Liver (tissue), 9 donors: ENCODE results near the gene ARHGAP32. TPM values are rescaled to one million over a fixed set of nuclear protein-coding genes. Genes with fewer than 3 reads are reported as not detected.

Experiments used
- DNase-seq: peaks from one replicate; pipeline ENCODE4 v3.0.0-alpha.2; 2017; ENCODE audit warnings: low spot score
- H3K27ac ChIP-seq, 2 donors: one replicate each; pipeline ENCODE4 v1.7.0; 2013; ENCODE audit warnings: inconsistent platforms in 2 of 2, low read length in 2 of 2, control low read depth in 1 of 2, low read depth in 1 of 2, mild to moderate bottlenecking in 1 of 2
- H3K27me3 ChIP-seq, 4 donors: one replicate each; pipeline versions ENCODE4 v1.6.1 to v1.7.0; 2013; ENCODE audit warnings: low read length in 3 of 4, inconsistent platforms in 1 of 4, mild to moderate bottlenecking in 1 of 4, moderate library complexity in 1 of 4; ENCODE audit not compliant: control insufficient read depth in 4 of 4, insufficient read depth in 4 of 4
- H3K36me3 ChIP-seq, 4 donors: one replicate each; pipeline versions ENCODE4 v1.6.1 to v1.7.0; 2013; ENCODE audit warnings: low read length in 3 of 4, mild to moderate bottlenecking in 3 of 4, low read depth in 1 of 4, moderate library complexity in 1 of 4; ENCODE audit not compliant: control insufficient read depth in 4 of 4, insufficient read depth in 3 of 4
- H3K4me1 ChIP-seq, 4 donors: one replicate each; pipeline versions ENCODE4 v1.6.1 to v1.7.0; 2013; ENCODE audit warnings: low read length in 3 of 4, mild to moderate bottlenecking in 3 of 4, moderate library complexity in 1 of 4; ENCODE audit not compliant: control insufficient read depth in 4 of 4, insufficient read depth in 4 of 4
- H3K4me3 ChIP-seq, 3 donors: one replicate each; pipeline versions ENCODE4 v1.6.1 to v1.7.0; 2013; ENCODE audit warnings: low read length in 3 of 3, control low read depth in 1 of 3, low read depth in 1 of 3, mild to moderate bottlenecking in 1 of 3
- H3K9ac ChIP-seq, 2 donors: one replicate each; pipeline ENCODE4 v1.7.0; 2013; ENCODE audit warnings: low read length in 2 of 2, mild to moderate bottlenecking in 2 of 2, moderate library complexity in 2 of 2, control low read depth in 1 of 2, low read depth in 1 of 2
- H3K9me3 ChIP-seq, 4 donors: one replicate each; pipeline versions ENCODE4 v1.6.1 to v1.7.0; 2013; ENCODE audit warnings: low read length in 3 of 4; ENCODE audit not compliant: control insufficient read depth in 4 of 4
- ATF3 ChIP-seq: IDR thresholded peaks from 2 replicates; pipeline ENCODE4 v1.6.1; 2016; ENCODE audit warnings: antibody characterized with exemption
- CTCF ChIP-seq: fragments of 150-350 bp; IDR thresholded peaks from 2 replicates; pipeline ENCODE4 v1.5.1; 2017; ENCODE audit warnings: improper control_type of control experiment, low read depth, low read length; ENCODE audit not compliant: missing input control
- EGR1 ChIP-seq, 2 donors: IDR thresholded peaks; 2 replicates each; pipeline ENCODE4 v1.6.1; 2016 to 2018; ENCODE audit warnings: antibody characterized with exemption in 2 of 2, low read depth in 2 of 2
- FOXA1 ChIP-seq: IDR thresholded peaks from 2 replicates; pipeline ENCODE4 v1.6.1; 2016; ENCODE audit warnings: antibody characterized with exemption
- FOXA2 ChIP-seq: IDR thresholded peaks from 2 replicates; pipeline ENCODE4 v1.6.1; 2016; ENCODE audit warnings: antibody characterized with exemption
- GABPA ChIP-seq, 2 donors: IDR thresholded peaks in 1 of 2; conservative IDR thresholded peaks in 1 of 2; 2 replicates each; pipeline ENCODE4 v1.6.1; 2016; ENCODE audit warnings: antibody characterized with exemption in 2 of 2, mild to moderate bottlenecking in 1 of 2, moderate library complexity in 1 of 2
- HNF4A ChIP-seq, 2 donors: conservative IDR thresholded peaks; 2 replicates each; pipeline ENCODE4 v1.6.1; 2016; ENCODE audit warnings: antibody characterized with exemption in 2 of 2, mild to moderate bottlenecking in 2 of 2
- HNF4G ChIP-seq: IDR thresholded peaks from 2 replicates; pipeline ENCODE4 v1.6.1; 2016; ENCODE audit warnings: antibody characterized with exemption
- JUND ChIP-seq, 2 donors: IDR thresholded peaks; 2 replicates each; pipeline ENCODE4 v1.6.1; 2016; ENCODE audit warnings: antibody characterized with exemption in 2 of 2
- MAX ChIP-seq: IDR thresholded peaks from 2 replicates; pipeline ENCODE4 v1.6.1; 2016; ENCODE audit warnings: antibody characterized with exemption
- NR2F2 ChIP-seq: IDR thresholded peaks from 2 replicates; pipeline ENCODE4 v1.6.1; 2016; ENCODE audit warnings: antibody characterized with exemption
- RAD21 ChIP-seq, 2 donors: IDR thresholded peaks; 2 replicates each; pipeline ENCODE4 v1.6.1; 2016; ENCODE audit warnings: antibody characterized with exemption in 2 of 2, mild to moderate bottlenecking in 2 of 2
- RXRA ChIP-seq, 2 donors: IDR thresholded peaks; 2 replicates each; pipeline ENCODE4 v1.6.1; 2017 to 2018; ENCODE audit warnings: antibody characterized with exemption in 2 of 2, mild to moderate bottlenecking in 1 of 2
- SP1 ChIP-seq: IDR thresholded peaks from 2 replicates; pipeline ENCODE4 v1.6.1; 2018; ENCODE audit warnings: antibody characterized with exemption, mild to moderate bottlenecking
- TAF1 ChIP-seq: conservative IDR thresholded peaks from 2 replicates; pipeline ENCODE4 v1.6.1; 2016; ENCODE audit warnings: antibody characterized with exemption, mild to moderate bottlenecking
- YY1 ChIP-seq: IDR thresholded peaks from 2 replicates; pipeline ENCODE4 v1.6.1; 2016; ENCODE audit warnings: antibody characterized with exemption, mild to moderate bottlenecking
- WGBS: extraction: QIAGEN DNeasy Blood & Tissue Kit; methylation state at CpG from one replicate; pipeline ENCODE4 v1.1.7; 2013; 5-methylcytosine and 5-hydroxymethylcytosine counted together
- polyA plus RNA-seq, 2 donors: library from polyadenylated mRNA; stranded (reverse) in 1 of 2; unstranded in 1 of 2; fragments of 200-250 nt in 1 of 2; fragments of >200 nt in 1 of 2; fragmentation: Nextera tagmentation in 1 of 2; extraction: Ambion mirVana in 1 of 2; gene quantifications; one replicate each; pipeline versions ENCODE4 v1.2.1 to v1.2.3, GENCODE V29; 2013 to 2015
- total RNA-seq, 2 donors: library from RNA; depleted of rRNA; stranded (reverse); fragments of >200 nt; gene quantifications; one replicate each; pipeline ENCODE4 v1.2.3, GENCODE V29; 2014
- TF ChIP-seq, protein P1 (sequence below): IDR thresholded peaks from 2 replicates; pipeline ENCODE4 v1.6.1; 2016; ENCODE audit warnings: antibody characterized with exemption
- TF ChIP-seq, protein P2 (sequence below): IDR thresholded peaks from 2 replicates; pipeline ENCODE4 v1.6.1; 2016; ENCODE audit warnings: antibody characterized with exemption, mild to moderate bottlenecking
- donor health status: healthy.
- donor health status: healthy.
- donor health status: healthy.
- donor health status: healthy.
- donor health status: healthy.

The ARHGAP32 gene
- total and polyA plus RNA-seq, 4 donors, result 1.8 to 13.1 (median 2.6) TPM

GRCh38 chr11:128921793-128922192 is 270.3 kb downstream of the ARHGAP32 start:
- H3K4me1 ChIP-seq, result no peaks in the 10 kb centered on the region
- no peak overlapping the region for H3K27ac ChIP-seq
- TF ChIP-seq RXRA (IDR thresholded peaks at IDR 0.05), result no peak
- TF ChIP-seq HNF4A (conservative IDR thresholded peaks at IDR 0.05), result no peak
- TF ChIP-seq HNF4G, result no peak
- TF ChIP-seq, protein P1, sequence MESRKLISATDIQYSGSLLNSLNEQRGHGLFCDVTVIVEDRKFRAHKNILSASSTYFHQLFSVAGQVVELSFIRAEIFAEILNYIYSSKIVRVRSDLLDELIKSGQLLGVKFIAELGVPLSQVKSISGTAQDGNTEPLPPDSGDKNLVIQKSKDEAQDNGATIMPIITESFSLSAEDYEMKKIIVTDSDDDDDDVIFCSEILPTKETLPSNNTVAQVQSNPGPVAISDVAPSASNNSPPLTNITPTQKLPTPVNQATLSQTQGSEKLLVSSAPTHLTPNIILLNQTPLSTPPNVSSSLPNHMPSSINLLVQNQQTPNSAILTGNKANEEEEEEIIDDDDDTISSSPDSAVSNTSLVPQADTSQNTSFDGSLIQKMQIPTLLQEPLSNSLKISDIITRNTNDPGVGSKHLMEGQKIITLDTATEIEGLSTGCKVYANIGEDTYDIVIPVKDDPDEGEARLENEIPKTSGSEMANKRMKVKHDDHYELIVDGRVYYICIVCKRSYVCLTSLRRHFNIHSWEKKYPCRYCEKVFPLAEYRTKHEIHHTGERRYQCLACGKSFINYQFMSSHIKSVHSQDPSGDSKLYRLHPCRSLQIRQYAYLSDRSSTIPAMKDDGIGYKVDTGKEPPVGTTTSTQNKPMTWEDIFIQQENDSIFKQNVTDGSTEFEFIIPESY, result no peak
- TF ChIP-seq TAF1, result no peak
- no peak for TF ChIP-seq CTCF
- no peak for TF ChIP-seq RAD21 (IDR thresholded peaks at IDR 0.05)
- TF ChIP-seq ATF3, result no peak
- no peak for TF ChIP-seq FOXA1
- TF ChIP-seq GABPA (IDR thresholded peaks at IDR 0.05 in 1 of 2, conservative IDR thresholded peaks at IDR 0.05 in 1 of 2), result no peak
- TF ChIP-seq MAX, result no peak
- TF ChIP-seq, protein P2, sequence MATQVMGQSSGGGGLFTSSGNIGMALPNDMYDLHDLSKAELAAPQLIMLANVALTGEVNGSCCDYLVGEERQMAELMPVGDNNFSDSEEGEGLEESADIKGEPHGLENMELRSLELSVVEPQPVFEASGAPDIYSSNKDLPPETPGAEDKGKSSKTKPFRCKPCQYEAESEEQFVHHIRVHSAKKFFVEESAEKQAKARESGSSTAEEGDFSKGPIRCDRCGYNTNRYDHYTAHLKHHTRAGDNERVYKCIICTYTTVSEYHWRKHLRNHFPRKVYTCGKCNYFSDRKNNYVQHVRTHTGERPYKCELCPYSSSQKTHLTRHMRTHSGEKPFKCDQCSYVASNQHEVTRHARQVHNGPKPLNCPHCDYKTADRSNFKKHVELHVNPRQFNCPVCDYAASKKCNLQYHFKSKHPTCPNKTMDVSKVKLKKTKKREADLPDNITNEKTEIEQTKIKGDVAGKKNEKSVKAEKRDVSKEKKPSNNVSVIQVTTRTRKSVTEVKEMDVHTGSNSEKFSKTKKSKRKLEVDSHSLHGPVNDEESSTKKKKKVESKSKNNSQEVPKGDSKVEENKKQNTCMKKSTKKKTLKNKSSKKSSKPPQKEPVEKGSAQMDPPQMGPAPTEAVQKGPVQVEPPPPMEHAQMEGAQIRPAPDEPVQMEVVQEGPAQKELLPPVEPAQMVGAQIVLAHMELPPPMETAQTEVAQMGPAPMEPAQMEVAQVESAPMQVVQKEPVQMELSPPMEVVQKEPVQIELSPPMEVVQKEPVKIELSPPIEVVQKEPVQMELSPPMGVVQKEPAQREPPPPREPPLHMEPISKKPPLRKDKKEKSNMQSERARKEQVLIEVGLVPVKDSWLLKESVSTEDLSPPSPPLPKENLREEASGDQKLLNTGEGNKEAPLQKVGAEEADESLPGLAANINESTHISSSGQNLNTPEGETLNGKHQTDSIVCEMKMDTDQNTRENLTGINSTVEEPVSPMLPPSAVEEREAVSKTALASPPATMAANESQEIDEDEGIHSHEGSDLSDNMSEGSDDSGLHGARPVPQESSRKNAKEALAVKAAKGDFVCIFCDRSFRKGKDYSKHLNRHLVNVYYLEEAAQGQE, result no peak
- no peak for TF ChIP-seq JUND (IDR thresholded peaks at IDR 0.05)
- no peak for TF ChIP-seq YY1
- TF ChIP-seq SP1, result no peak
- TF ChIP-seq FOXA2, result no peak
- no peak for TF ChIP-seq EGR1 (IDR thresholded peaks at IDR 0.05; ENCODE audit: low read depth in 2 of 2)
- TF ChIP-seq NR2F2, result no peak
- WGBS, result 82% methylated on average over 4 of the region's 4 CpGs
- H3K27me3 ChIP-seq, result peaks cover 0 to 6% (median 0%) of the 10 kb centered on the region in 4 donors
- DNase-seq, result no peak
- no peaks in the 10 kb centered on the region for H3K36me3 ChIP-seq
- no peaks in the 10 kb centered on the region for H3K9me3 ChIP-seq
- no peak overlapping the region for H3K9ac ChIP-seq
- no peak overlapping the region for H3K4me3 ChIP-seq
